ENCODE measurements around the gene METTL1. TPM values are rescaled to one million over a fixed set of nuclear protein-coding genes. Genes with fewer than 3 reads are reported as not detected.

The METTL1 gene
- total and polyA plus RNA-seq, 9 of the 15 experiments (the other 6 are each of a cell fraction or from before 2014, with no cell fraction given) = 12.6 to 65.9 (median 39.2) TPM

DNA sequence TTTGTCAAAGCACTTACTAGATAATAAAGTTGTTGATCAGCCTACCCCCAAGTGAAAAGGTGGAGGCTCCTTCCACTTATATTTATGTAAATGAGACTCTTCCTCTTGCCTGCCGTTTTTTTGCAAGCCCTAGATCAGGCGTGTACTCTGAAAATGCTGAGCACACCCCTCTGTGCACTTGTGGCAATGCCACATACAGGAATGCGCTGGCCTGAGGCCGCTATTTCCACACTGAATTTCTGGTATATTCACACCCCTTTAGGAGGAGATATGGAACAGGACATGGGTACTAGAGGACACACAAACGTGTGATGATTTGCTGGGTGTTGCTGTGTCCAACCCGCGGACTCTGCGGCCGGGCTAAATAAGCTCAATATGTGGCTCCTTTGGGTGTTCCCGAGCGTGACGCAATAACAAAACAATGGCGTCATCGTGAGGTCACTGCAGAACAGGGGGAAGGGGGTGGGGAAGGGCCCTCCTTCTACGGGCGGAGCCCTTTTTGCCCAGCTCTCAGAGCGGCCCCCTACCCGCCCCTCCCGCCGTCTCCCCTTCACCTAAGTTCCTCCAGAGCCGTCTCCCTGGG, 27.6 kb downstream of the METTL1 start (continued):
- TF ChIP-seq, protein P1, sequence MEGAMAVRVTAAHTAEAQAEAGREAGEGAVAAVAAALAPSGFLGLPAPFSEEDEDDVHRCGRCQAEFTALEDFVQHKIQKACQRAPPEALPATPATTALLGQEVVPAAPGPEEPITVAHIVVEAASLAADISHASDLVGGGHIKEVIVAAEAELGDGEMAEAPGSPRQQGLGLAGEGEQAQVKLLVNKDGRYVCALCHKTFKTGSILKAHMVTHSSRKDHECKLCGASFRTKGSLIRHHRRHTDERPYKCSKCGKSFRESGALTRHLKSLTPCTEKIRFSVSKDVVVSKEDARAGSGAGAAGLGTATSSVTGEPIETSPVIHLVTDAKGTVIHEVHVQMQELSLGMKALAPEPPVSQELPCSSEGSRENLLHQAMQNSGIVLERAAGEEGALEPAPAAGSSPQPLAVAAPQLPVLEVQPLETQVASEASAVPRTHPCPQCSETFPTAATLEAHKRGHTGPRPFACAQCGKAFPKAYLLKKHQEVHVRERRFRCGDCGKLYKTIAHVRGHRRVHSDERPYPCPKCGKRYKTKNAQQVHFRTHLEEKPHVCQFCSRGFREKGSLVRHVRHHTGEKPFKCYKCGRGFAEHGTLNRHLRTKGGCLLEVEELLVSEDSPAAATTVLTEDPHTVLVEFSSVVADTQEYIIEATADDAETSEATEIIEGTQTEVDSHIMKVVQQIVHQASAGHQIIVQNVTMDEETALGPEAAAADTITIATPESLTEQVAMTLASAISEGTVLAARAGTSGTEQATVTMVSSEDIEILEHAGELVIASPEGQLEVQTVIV (CRISPR knock-in tag; IDR thresholded peaks at IDR 0.05; ENCODE audit: borderline replicate concordance) = no peak
- TF ChIP-seq SP1 (CRISPR knock-in tag; IDR thresholded peaks at IDR 0.05) (peak; percentile 90), ELF1 (tag; IDR thresholded peaks at IDR 0.05) (no peak), ZFPM2 (CRISPR knock-in tag; IDR thresholded peaks at IDR 0.05) (no peak), HMGN3 (IDR thresholded peaks at IDR 0.05; ENCODE audit: borderline replicate concordance, extremely low read depth, insufficient read length, low read depth, low read length) (no peak), CEBPG (CRISPR knock-in tag; IDR thresholded peaks at IDR 0.05) (peak; percentile 87), CEBPG (tag; conservative IDR thresholded peaks at IDR 0.05 in 1 of 2, IDR thresholded peaks at IDR 0.05 in 1 of 2) (peak; percentile 98), ZNF764 (CRISPR knock-in tag; IDR thresholded peaks at IDR 0.05; ENCODE audit: low read depth) (no peak), TAF1 (IDR thresholded peaks at IDR 0.05; ENCODE audit: control insufficient read depth, extremely low read depth, insufficient read depth, low read length, severe bottlenecking) (peak; percentile 2), CBX8 (IDR thresholded peaks at IDR 0.05; ENCODE audit: borderline replicate concordance, extremely low read depth, low read depth, low read length, poor library complexity, severe bottlenecking) (no peak), BCL6 (CRISPR knock-in tag; IDR thresholded peaks at IDR 0.05) (no peak), CTBP1 (IDR thresholded peaks at IDR 0.05; ENCODE audit: borderline replicate concordance) (no peak), ZNF174 (CRISPR knock-in tag; IDR thresholded peaks at IDR 0.05) (no peak), MTA2 (IDR thresholded peaks at IDR 0.05; ENCODE audit: low read depth) (no peak)
- TF ChIP-seq, protein P2, sequence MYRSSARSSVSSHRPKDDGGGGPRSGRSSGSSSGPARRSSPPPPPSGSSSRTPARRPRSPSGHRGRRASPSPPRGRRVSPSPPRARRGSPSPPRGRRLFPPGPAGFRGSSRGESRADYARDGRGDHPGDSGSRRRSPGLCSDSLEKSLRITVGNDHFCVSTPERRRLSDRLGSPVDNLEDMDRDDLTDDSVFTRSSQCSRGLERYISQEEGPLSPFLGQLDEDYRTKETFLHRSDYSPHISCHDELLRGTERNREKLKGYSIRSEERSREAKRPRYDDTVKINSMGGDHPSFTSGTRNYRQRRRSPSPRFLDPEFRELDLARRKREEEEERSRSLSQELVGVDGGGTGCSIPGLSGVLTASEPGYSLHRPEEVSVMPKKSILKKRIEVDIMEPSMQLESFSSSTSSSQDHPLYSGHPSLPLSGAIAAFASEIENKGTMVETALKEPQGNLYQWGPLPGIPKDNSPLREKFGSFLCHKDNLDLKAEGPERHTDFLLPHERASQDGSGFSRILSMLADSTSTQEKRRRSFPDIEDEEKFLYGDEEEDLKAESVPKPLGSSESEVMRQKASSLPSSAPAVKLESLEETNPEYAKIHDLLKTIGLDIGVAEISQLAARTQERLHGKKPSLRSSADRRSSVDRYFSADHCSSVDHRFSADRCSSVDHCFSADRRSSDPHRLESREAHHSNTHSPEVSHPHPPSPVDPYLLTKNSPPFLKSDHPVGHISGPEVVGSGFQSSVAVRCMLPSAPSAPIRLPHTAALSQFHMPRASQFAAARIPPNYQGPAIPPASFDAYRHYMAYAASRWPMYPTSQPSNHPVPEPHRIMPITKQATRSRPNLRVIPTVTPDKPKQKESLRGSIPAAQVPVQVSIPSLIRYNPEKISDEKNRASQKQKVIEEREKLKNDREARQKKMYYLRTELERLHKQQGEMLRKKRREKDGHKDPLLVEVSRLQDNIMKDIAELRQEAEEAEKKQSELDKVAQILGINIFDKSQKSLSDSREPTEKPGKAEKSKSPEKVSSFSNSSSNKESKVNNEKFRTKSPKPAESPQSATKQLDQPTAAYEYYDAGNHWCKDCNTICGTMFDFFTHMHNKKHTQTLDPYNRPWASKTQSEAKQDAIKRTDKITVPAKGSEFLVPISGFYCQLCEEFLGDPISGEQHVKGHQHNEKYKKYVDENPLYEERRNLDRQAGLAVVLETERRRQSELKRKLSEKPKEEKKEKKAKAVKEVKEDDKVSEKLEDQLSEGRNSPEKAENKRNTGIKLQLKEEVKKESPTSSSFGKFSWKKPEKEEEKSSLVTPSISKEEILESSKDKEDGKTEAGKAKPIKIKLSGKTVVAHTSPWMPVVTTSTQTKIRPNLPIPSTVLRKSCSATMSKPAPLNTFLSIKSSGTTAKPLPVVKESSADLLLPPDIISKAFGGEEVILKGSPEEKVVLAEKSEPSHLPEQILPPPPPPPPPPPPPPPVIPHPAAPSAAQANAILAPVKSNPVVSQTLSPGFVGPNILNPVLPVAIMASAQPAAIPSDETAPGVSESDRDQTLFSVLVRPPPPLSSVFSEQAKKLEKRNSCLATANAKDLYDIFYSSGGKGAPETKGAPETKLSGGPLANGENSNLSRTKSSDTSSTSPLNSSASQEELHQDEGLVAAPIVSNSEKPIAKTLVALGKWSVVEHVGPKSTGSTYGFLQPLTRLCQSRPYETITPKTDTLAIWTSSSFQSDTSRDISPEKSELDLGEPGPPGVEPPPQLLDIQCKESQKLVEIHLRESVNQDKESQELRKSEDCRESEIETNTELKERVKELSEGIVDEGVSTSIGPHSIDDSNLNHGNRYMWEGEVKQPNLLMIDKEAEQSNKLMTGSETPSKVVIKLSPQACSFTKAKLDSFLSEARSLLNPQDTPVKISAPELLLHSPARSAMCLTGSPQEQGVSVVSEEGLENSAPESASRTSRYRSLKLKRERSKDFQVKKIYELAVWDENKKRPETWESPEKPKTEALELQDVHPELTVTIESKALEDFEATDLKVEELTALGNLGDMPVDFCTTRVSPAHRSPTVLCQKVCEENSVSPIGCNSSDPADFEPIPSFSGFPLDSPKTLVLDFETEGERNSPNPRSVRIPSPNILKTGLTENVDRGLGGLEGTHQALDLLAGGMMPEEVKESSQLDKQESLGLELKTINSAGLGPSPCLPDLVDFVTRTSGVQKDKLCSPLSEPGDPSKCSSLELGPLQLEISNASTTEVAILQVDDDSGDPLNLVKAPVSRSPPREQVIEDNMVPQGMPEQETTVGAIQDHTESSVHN (IDR thresholded peaks at IDR 0.05; ENCODE audit: borderline replicate concordance in 1 of 2, low read depth in 1 of 2) = 0 out of 4 replicates have a peak, but pooled peaks of 1 of the 2 experiments have one; percentile 24
- TF ChIP-seq, protein P3, sequence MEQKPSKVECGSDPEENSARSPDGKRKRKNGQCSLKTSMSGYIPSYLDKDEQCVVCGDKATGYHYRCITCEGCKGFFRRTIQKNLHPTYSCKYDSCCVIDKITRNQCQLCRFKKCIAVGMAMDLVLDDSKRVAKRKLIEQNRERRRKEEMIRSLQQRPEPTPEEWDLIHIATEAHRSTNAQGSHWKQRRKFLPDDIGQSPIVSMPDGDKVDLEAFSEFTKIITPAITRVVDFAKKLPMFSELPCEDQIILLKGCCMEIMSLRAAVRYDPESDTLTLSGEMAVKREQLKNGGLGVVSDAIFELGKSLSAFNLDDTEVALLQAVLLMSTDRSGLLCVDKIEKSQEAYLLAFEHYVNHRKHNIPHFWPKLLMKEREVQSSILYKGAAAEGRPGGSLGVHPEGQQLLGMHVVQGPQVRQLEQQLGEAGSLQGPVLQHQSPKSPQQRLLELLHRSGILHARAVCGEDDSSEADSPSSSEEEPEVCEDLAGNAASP (IDR thresholded peaks at IDR 0.05) = no peak

Measured in K562 (cell line).